OCI-LY1 (cell line): ENCODE data around the gene ACSL4.
"Not testable (repeated sequence)": the region's sequence is repeated elsewhere in the genome, so short reads cannot be mapped to it uniquely, and the experiment has no call there.

ENCODE experiments used
- H2AFZ ChIP-seq: fragments of 200-600 bp; sonication (generic), shearing (Covaris generic); 2 replicates; pipeline ENCODE4 v1.6.0; 2014; ENCODE audit warnings: antibody characterized with exemption, mild to moderate bottlenecking, low read length
- H3F3A ChIP-seq: fragments of 200-600 bp; sonication (generic), shearing (Covaris generic); 2 replicates; pipeline ENCODE4 v1.6.0; 2014; ENCODE audit warnings: mild to moderate bottlenecking, antibody characterized with exemption, low read length, moderate library complexity; ENCODE audit not compliant: insufficient read depth
- H3K27ac ChIP-seq: fragments of 200-600 bp; sonication (generic); 2 replicates; pipeline ENCODE4 v1.5.1; 2014; ENCODE audit warnings: low read length, mixed run types, mild to moderate bottlenecking, low read depth; ENCODE audit not compliant: poor library complexity, severe bottlenecking
- H3K27me3 ChIP-seq: fragments of 200-600 bp; sonication (generic); 2 replicates; pipeline ENCODE4 v1.6.0; 2014; ENCODE audit warnings: antibody characterized with exemption, mild to moderate bottlenecking, low read length, moderate library complexity; ENCODE audit not compliant: insufficient read depth
- H3K36me3 ChIP-seq: fragments of 200-600 bp; sonication (generic); 2 replicates; pipeline ENCODE4 v1.6.1; 2014; ENCODE audit warnings: mild to moderate bottlenecking, antibody characterized with exemption, low read length, moderate library complexity, mixed read lengths; ENCODE audit not compliant: insufficient read depth
- H3K4me1 ChIP-seq: fragments of 200-600 bp; sonication (generic); 2 replicates; pipeline ENCODE4 v1.5.1; 2014; ENCODE audit warnings: mild to moderate bottlenecking, low read length, moderate library complexity; ENCODE audit not compliant: insufficient read depth, severe bottlenecking
- H3K4me2 ChIP-seq: fragments of 200-600 bp; sonication (generic), shearing (Covaris generic); 2 replicates; pipeline ENCODE4 v1.6.1; 2014; ENCODE audit warnings: low read length
- H3K4me3 ChIP-seq: fragments of 200-600 bp; sonication (generic); 2 replicates; pipeline ENCODE4 v1.5.1; 2014; ENCODE audit warnings: low read length, low read depth, mild to moderate bottlenecking, mixed read lengths; ENCODE audit not compliant: poor library complexity, severe bottlenecking
- H3K79me2 ChIP-seq: fragments of 200-600 bp; shearing (Covaris generic); 2 replicates; pipeline ENCODE4 v1.6.1; 2016; ENCODE audit warnings: mixed run types, low read length, mixed read lengths; ENCODE audit not compliant: insufficient read depth
- H3K9ac ChIP-seq: fragments of 200-600 bp; sonication (generic), shearing (Covaris generic); 2 replicates; pipeline ENCODE4 v1.6.1; 2014; ENCODE audit warnings: mild to moderate bottlenecking, low read length, mixed read lengths
- H3K9me2 ChIP-seq: fragments of 200-600 bp; sonication (generic), shearing (Covaris generic); 2 replicates; pipeline ENCODE4 v1.6.1; 2014; ENCODE audit warnings: low read depth, mild to moderate bottlenecking, low read length, mixed read lengths
- H3K9me3 ChIP-seq: fragments of 200-600 bp; shearing (Covaris generic); 2 replicates; pipeline ENCODE4 v1.6.1; 2014; ENCODE audit warnings: low read length, mixed read lengths
- H4K20me1 ChIP-seq: fragments of 200-600 bp; sonication (generic), shearing (Covaris generic); 2 replicates; pipeline ENCODE4 v1.6.0; 2016; ENCODE audit warnings: mild to moderate bottlenecking, low read length; ENCODE audit not compliant: insufficient read depth
- CTCF ChIP-seq: fragments of 200-600 bp; sonication (generic), shearing (Covaris generic); IDR thresholded peaks from 2 replicates; pipeline ENCODE4 v1.5.1; 2017; ENCODE audit warnings: mild to moderate bottlenecking, antibody characterized with exemption, low read length, moderate library complexity, mixed read lengths
- EZH2 ChIP-seq: fragments of 200-600 bp; sonication (generic), shearing (Covaris generic); IDR thresholded peaks from 2 replicates; pipeline ENCODE4 v1.8.0; 2017; ENCODE audit warnings: borderline replicate concordance, mixed run types, mild to moderate bottlenecking, antibody characterized with exemption, low read length, moderate library complexity, mixed read lengths

ACSL4 gene

GRCh38 chrX:109742722-109743121 is 9.7 kb upstream of the ACSL4 start:
- no peak overlapping the region for H3K4me2 ChIP-seq
- H3K27me3 ChIP-seq = no peaks in the 10 kb centered on the region
- H2AFZ ChIP-seq = no peak overlapping the region
- no peaks in the 10 kb centered on the region for H3K9me3 ChIP-seq
- H3K79me2 ChIP-seq = no peaks in the 10 kb centered on the region
- H3K9ac ChIP-seq = no peak overlapping the region
- no peaks in the 10 kb centered on the region for H3K9me2 ChIP-seq
- H3F3A ChIP-seq = no peaks in the 10 kb centered on the region
- TF ChIP-seq EZH2 (no peak), CTCF (no peak)
- H3K36me3 ChIP-seq = no peaks in the 10 kb centered on the region
- H4K20me1 ChIP-seq = no peaks in the 10 kb centered on the region
- no peak overlapping the region for H3K4me3 ChIP-seq
- no peak overlapping the region for H3K27ac ChIP-seq
- H3K4me1 ChIP-seq = no peaks in the 10 kb centered on the region

GRCh38 chrX:109740896-109741295 is 7.8 kb upstream of the ACSL4 start:
- not testable (repeated sequence) for H3K27me3 ChIP-seq

GRCh38 chrX:109740433-109740809 is 7.4 kb upstream of the ACSL4 start:
- H3K4me1 ChIP-seq = no peaks in the 10 kb centered on the region
- H4K20me1 ChIP-seq = no peaks in the 10 kb centered on the region
- H3K36me3 ChIP-seq = no peaks in the 10 kb centered on the region
- H3K9me3 ChIP-seq = no peaks in the 10 kb centered on the region
- no peak overlapping the region for H3K27ac ChIP-seq
- H3K27me3 ChIP-seq = no peaks in the 10 kb centered on the region
- no peak overlapping the region for H3K4me3 ChIP-seq
- no peaks in the 10 kb centered on the region for H3K79me2 ChIP-seq
- H3F3A ChIP-seq = no peaks in the 10 kb centered on the region
- no peak overlapping the region for H2AFZ ChIP-seq
- TF ChIP-seq CTCF (no peak), EZH2 (no peak)
- H3K9ac ChIP-seq = no peak overlapping the region
- H3K9me2 ChIP-seq = no peaks in the 10 kb centered on the region
- H3K4me2 ChIP-seq = no peak overlapping the region

More at GRCh38 chrX:109740896-109741295, 7.8 kb upstream of the ACSL4 start:
- not testable (repeated sequence) for H3K4me1 ChIP-seq, H3K27ac ChIP-seq, H3K9me3 ChIP-seq, H3K79me2 ChIP-seq, H4K20me1 ChIP-seq, H2AFZ ChIP-seq, H3F3A ChIP-seq, H3K9me2 ChIP-seq, H3K4me2 ChIP-seq, H3K4me3 ChIP-seq, H3K9ac ChIP-seq, H3K36me3 ChIP-seq

- no peaks in the 10 kb centered on the region for H4K20me1 ChIP-seq
- no peak overlapping the region for H3K9ac ChIP-seq
- no peak overlapping the region for H3K4me2 ChIP-seq
- no peaks in the 10 kb centered on the region for H3K4me1 ChIP-seq
- no peaks in the 10 kb centered on the region for H3F3A ChIP-seq
- no peaks in the 10 kb centered on the region for H3K9me2 ChIP-seq
- H3K36me3 ChIP-seq = no peaks in the 10 kb centered on the region
- H3K27ac ChIP-seq = no peak overlapping the region
- TF ChIP-seq CTCF (no peak), EZH2 (no peak)
- no peak overlapping the region for H2AFZ ChIP-seq
- H3K27me3 ChIP-seq = no peaks in the 10 kb centered on the region
- H3K79me2 ChIP-seq = no peaks in the 10 kb centered on the region
- H3K4me3 ChIP-seq = no peak overlapping the region
- H3K9me3 ChIP-seq = no peaks in the 10 kb centered on the region
These were observed 6.8 kb upstream of the ACSL4 start for GRCh38 chrX:109739625-109740432.
